ENCODE results near the gene TLR1.
"Not testable (repeated sequence)": the region's sequence is repeated elsewhere in the genome, so short reads cannot be mapped to it uniquely, and the experiment has no call there.

- TF ChIP-seq POLR2AphosphoS5, GABPA (IDR thresholded peaks at IDR 0.05; ENCODE audit: low read depth): not testable (repeated sequence)
- TF ChIP-seq, protein P1, sequence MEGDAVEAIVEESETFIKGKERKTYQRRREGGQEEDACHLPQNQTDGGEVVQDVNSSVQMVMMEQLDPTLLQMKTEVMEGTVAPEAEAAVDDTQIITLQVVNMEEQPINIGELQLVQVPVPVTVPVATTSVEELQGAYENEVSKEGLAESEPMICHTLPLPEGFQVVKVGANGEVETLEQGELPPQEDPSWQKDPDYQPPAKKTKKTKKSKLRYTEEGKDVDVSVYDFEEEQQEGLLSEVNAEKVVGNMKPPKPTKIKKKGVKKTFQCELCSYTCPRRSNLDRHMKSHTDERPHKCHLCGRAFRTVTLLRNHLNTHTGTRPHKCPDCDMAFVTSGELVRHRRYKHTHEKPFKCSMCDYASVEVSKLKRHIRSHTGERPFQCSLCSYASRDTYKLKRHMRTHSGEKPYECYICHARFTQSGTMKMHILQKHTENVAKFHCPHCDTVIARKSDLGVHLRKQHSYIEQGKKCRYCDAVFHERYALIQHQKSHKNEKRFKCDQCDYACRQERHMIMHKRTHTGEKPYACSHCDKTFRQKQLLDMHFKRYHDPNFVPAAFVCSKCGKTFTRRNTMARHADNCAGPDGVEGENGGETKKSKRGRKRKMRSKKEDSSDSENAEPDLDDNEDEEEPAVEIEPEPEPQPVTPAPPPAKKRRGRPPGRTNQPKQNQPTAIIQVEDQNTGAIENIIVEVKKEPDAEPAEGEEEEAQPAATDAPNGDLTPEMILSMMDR (IDR thresholded peaks at IDR 0.05; ENCODE audit: insufficient read depth, low read length), result not testable (repeated sequence)
Observed at GRCh38 chr4:38777925-38778324, 26.7 kb downstream of the TLR1 start.
